Endothelial cell (in vitro differentiated cells): ENCODE data around the gene PDE4D. TPM values are rescaled to one million over a fixed set of nuclear protein-coding genes. Genes with fewer than 3 reads are reported as not detected.

Experiments used
- DNase-seq: peaks from one replicate; pipeline ENCODE4 v3.0.0; 2021; ENCODE audit warnings: low spot score
- H3K27ac Mint-ChIP-seq: one replicate; pipeline ENCODE4 v1.8.0; 2021; ENCODE audit warnings: mixed read lengths, inconsistent platforms; ENCODE audit not compliant: unreplicated experiment
- H3K27me3 Mint-ChIP-seq: one replicate; pipeline ENCODE4 v1.8.0; 2021; ENCODE audit warnings: mild to moderate bottlenecking, moderate library complexity, mixed read lengths, inconsistent platforms; ENCODE audit not compliant: unreplicated experiment
- H3K36me3 Mint-ChIP-seq: one replicate; pipeline ENCODE4 v1.8.0; 2021; ENCODE audit warnings: mild to moderate bottlenecking, low read depth, mixed read lengths, inconsistent platforms; ENCODE audit not compliant: unreplicated experiment
- H3K4me1 Mint-ChIP-seq: one replicate; pipeline ENCODE4 v1.8.0; 2021; ENCODE audit warnings: mild to moderate bottlenecking, mixed read lengths, inconsistent platforms; ENCODE audit not compliant: unreplicated experiment
- H3K4me3 Mint-ChIP-seq: one replicate; pipeline ENCODE4 v1.8.0; 2021; ENCODE audit warnings: mild to moderate bottlenecking, mixed read lengths, inconsistent platforms; ENCODE audit not compliant: unreplicated experiment
- H3K9me3 Mint-ChIP-seq: one replicate; pipeline ENCODE4 v1.8.0; 2021; ENCODE audit warnings: mixed read lengths, inconsistent platforms; ENCODE audit not compliant: unreplicated experiment
- CTCF ChIP-seq: fragments of 200-600 bp; sonication (generic); IDR thresholded peaks from one replicate; pipeline ENCODE4 v1.5.0; 2021; ENCODE audit warnings: antibody characterized with exemption; ENCODE audit not compliant: unreplicated experiment
- total RNA-seq: library from RNA; stranded (reverse); fragmentation: NEBNext Ultra II Directional; extraction: Animal tissue kit (Norgen Biotek cat#: 25700); gene quantifications from one replicate; pipeline ENCODE4 v1.2.1, GENCODE V29; 2021; ENCODE audit not compliant: unreplicated experiment

The PDE4D gene
- total RNA-seq, 1 donor from 2014 or later = 9.4 TPM

GRCh38 chr5:59189472-59190244 lies 703.9 kb downstream of the PDE4D start:
- Mint-ChIP-seq H3K36me3 (no peaks in the 10 kb centered on the region), H3K4me3 (no peak overlapping the region), H3K27me3 (peaks cover 3% of the 10 kb centered on the region), H3K4me1 (no peaks in the 10 kb centered on the region), H3K27ac (no peak overlapping the region), H3K9me3 (no peaks in the 10 kb centered on the region)
- TF ChIP-seq CTCF = no peak
- no peak for DNase-seq

- H3K36me3 Mint-ChIP-seq = no peaks in the 10 kb centered on the region
- no peaks in the 10 kb centered on the region for H3K9me3 Mint-ChIP-seq
- TF ChIP-seq CTCF = peak; percentile 93
- no peak overlapping the region for H3K27ac Mint-ChIP-seq
- H3K4me3 Mint-ChIP-seq = no peak overlapping the region
- no peaks in the 10 kb centered on the region for H3K4me1 Mint-ChIP-seq
- peaks cover 1% of the 10 kb centered on the region for H3K27me3 Mint-ChIP-seq
- peak; percentile 60 for DNase-seq
Observed at GRCh38 chr5:59188419-59189225, 704.9 kb downstream of the PDE4D start.

- Mint-ChIP-seq H3K4me1 (no peaks in the 10 kb centered on the region), H3K9me3 (no peaks in the 10 kb centered on the region), H3K36me3 (no peaks in the 10 kb centered on the region), H3K4me3 (no peak overlapping the region), H3K27me3 (no peaks in the 10 kb centered on the region), H3K27ac (no peak overlapping the region)
- no peak for DNase-seq
- TF ChIP-seq CTCF = no peak
Observed at GRCh38 chr5:59187857-59188256, 705.7 kb downstream of the PDE4D start.

- H3K4me1 Mint-ChIP-seq = no peaks in the 10 kb centered on the region
- no peak for TF ChIP-seq CTCF
- DNase-seq = no peak
- H3K27me3 Mint-ChIP-seq = no peaks in the 10 kb centered on the region
- no peaks in the 10 kb centered on the region for H3K36me3 Mint-ChIP-seq
- no peaks in the 10 kb centered on the region for H3K9me3 Mint-ChIP-seq
- H3K4me3 Mint-ChIP-seq = no peak overlapping the region
- H3K27ac Mint-ChIP-seq = no peak overlapping the region
Observed at GRCh38 chr5:59186623-59187022, 706.9 kb downstream of the PDE4D start.
